SK-N-SH (cell line): ENCODE measurements around the gene DDX25. TPM values are rescaled to one million over a fixed set of nuclear protein-coding genes. Genes with fewer than 3 reads are reported as not detected.

ENCODE experiments used
- CTCF ChIA-PET: fragments of 300-600, 350-600 bp; formaldehyde crosslinking; extraction: SDS; loops from one replicate; lab custom pipeline; 2021; lab: Yijun Ruan, JAX
- POLR2A ChIA-PET: fragments of 350-600 bp; sonication (Branson Sonifier 250); formaldehyde crosslinking; extraction: SDS; loops from one replicate; lab custom pipeline; 2020; ENCODE audit warnings: antibody characterized with exemption, inconsistent platforms; lab: Yijun Ruan, JAX
- DNase-seq: peaks from one replicate; pipeline ENCODE4 v3.0.0; 2012
- H2AFZ ChIP-seq: fragments of 200-600 bp; sonication (generic); 2 replicates; pipeline ENCODE4 v1.8.1; 2016; ENCODE audit warnings: antibody characterized with exemption, mild to moderate bottlenecking, low read depth
- H3F3A ChIP-seq: fragments of 200-600 bp; sonication (generic); replicated peaks from 2 replicates; pipeline ENCODE3; 2016; ENCODE audit warnings: antibody characterized with exemption, mild to moderate bottlenecking; ENCODE audit not compliant: insufficient read depth
- H3K27ac ChIP-seq, 2 experiments: fragments of 200-500 bp in 1 of 2; fragments of 200-600 bp in 1 of 2; sonication (Bioruptor generic) in 1 of 2; sonication (generic), shearing (Covaris generic) in 1 of 2; 2 replicates each; pipeline versions ENCODE4 v1.5.1 to v1.6.1; 2014 to 2016; ENCODE audit warnings: low read depth in 2 of 2, inconsistent platforms in 1 of 2, low read length in 1 of 2, mild to moderate bottlenecking in 1 of 2, mixed read lengths in 1 of 2
- H3K27me3 ChIP-seq: fragments of 200-600 bp; sonication (generic), shearing (Covaris generic); 2 replicates; pipeline ENCODE4 v1.6.1; 2016; ENCODE audit warnings: mixed run types; ENCODE audit not compliant: insufficient read depth
- H3K36me3 ChIP-seq, 2 experiments: fragments of 200-500 bp in 1 of 2; fragments of 200-600 bp in 1 of 2; sonication (Bioruptor generic) in 1 of 2; sonication (generic) in 1 of 2; replicated peaks in 1 of 2; 2 replicates each; pipeline versions ENCODE3 to v1.5.1; 2014 to 2016; ENCODE audit warnings: low read length in 1 of 2, mild to moderate bottlenecking in 1 of 2; ENCODE audit not compliant: insufficient read depth in 2 of 2, control insufficient read depth in 1 of 2
- H3K4me1 ChIP-seq, 2 experiments: fragments of 200-500 bp in 1 of 2; fragments of 200-600 bp in 1 of 2; sonication (Bioruptor generic) in 1 of 2; sonication (generic), shearing (Covaris generic) in 1 of 2; 2 replicates each; pipeline versions ENCODE4 v1.5.1 to v1.6.1; 2014 to 2016; ENCODE audit warnings: low read depth in 1 of 2, low read length in 1 of 2, mixed run types in 1 of 2; ENCODE audit not compliant: insufficient read depth in 2 of 2, control insufficient read depth in 1 of 2
- H3K4me2 ChIP-seq: fragments of 200-600 bp; sonication (generic), shearing (Covaris generic); 2 replicates; pipeline ENCODE4 v1.6.1; 2017; ENCODE audit warnings: mixed run types
- H3K4me3 ChIP-seq, 2 experiments: fragments of 200-500 bp in 1 of 2; fragments of 200-600 bp in 1 of 2; sonication (Bioruptor generic) in 1 of 2; sonication (generic), shearing (Covaris generic) in 1 of 2; 2 replicates each; pipeline versions ENCODE4 v1.5.1 to v1.8.1; 2014 to 2016; ENCODE audit warnings: low read depth in 2 of 2, inconsistent platforms in 1 of 2, low read length in 1 of 2, mild to moderate bottlenecking in 1 of 2, mixed read lengths in 1 of 2, moderate library complexity in 1 of 2
- H3K79me2 ChIP-seq: fragments of 200-600 bp; sonication (generic); 2 replicates; pipeline ENCODE4 v1.8.1; 2017; ENCODE audit warnings: mild to moderate bottlenecking; ENCODE audit not compliant: insufficient read depth
- H3K9ac ChIP-seq: fragments of 200-600 bp; sonication (generic); 2 replicates; pipeline ENCODE4 v1.6.1; 2017; ENCODE audit warnings: mixed run types
- H3K9me2 ChIP-seq: fragments of 200-600 bp; sonication (generic); 2 replicates; pipeline ENCODE4 v1.6.1; 2017; ENCODE audit warnings: mixed run types
- H3K9me3 ChIP-seq: fragments of 200-600 bp; sonication (generic); 2 replicates; pipeline ENCODE4 v1.6.1; 2017; ENCODE audit warnings: mixed run types, mild to moderate bottlenecking, moderate library complexity
- H4K20me1 ChIP-seq: fragments of 200-600 bp; sonication (generic); 2 replicates; pipeline ENCODE4 v1.6.1; 2017; ENCODE audit warnings: mild to moderate bottlenecking, mixed run types; ENCODE audit not compliant: insufficient read depth
- CTCF ChIP-seq: fragments of 200-600 bp; sonication (generic); IDR thresholded peaks from 2 replicates; pipeline ENCODE4 v1.6.1; 2017; ENCODE audit warnings: antibody characterized with exemption, mild to moderate bottlenecking, moderate library complexity
- EP300 ChIP-seq, 2 experiments: IDR thresholded peaks; 2 replicates each; pipeline versions ENCODE4 v1.4.0 to v1.6.1; 2012; ENCODE audit warnings: borderline replicate concordance in 1 of 2, low read depth in 1 of 2, low read length in 1 of 2
- EZH2phosphoT487 ChIP-seq: fragments of 200-600 bp; sonication (generic); IDR thresholded peaks from 2 replicates; pipeline ENCODE4 v1.6.1; 2017; ENCODE audit warnings: low read depth, mixed run types, mild to moderate bottlenecking, antibody characterized with exemption, moderate library complexity, borderline replicate concordance
- FOXJ3 ChIP-seq: sonication (generic); formaldehyde crosslinking; IDR thresholded peaks from 2 replicates; pipeline ENCODE4 v1.5.1; 2020; ENCODE audit warnings: mild to moderate bottlenecking, missing genetic modification reagents
- GATA2 ChIP-seq: sonication (generic); formaldehyde crosslinking; IDR thresholded peaks from 2 replicates; pipeline ENCODE4 v1.5.0; 2020; ENCODE audit warnings: mild to moderate bottlenecking, missing genetic modification reagents
- JUND ChIP-seq: IDR thresholded peaks from 2 replicates; pipeline ENCODE4 v1.4.0; 2012
- MXI1 ChIP-seq: IDR thresholded peaks from 2 replicates; pipeline ENCODE4 v1.6.1; 2012; ENCODE audit warnings: mild to moderate bottlenecking, low read depth, low read length, improper control_type of control experiment
- NFIC ChIP-seq: IDR thresholded peaks from 2 replicates; pipeline ENCODE4 v1.4.0; 2012; ENCODE audit warnings: borderline replicate concordance
- NRF1 ChIP-seq: IDR thresholded peaks from 2 replicates; pipeline ENCODE4 v1.6.1; 2012; ENCODE audit warnings: low read depth, mild to moderate bottlenecking, low read length
- PBX3 ChIP-seq: IDR thresholded peaks from 2 replicates; pipeline ENCODE4; 2012
- RFX5 ChIP-seq: IDR thresholded peaks from 2 replicates; pipeline ENCODE4 v1.6.1; 2012; ENCODE audit warnings: mild to moderate bottlenecking, improper control_type of control experiment, low read length
- RXRA ChIP-seq: IDR thresholded peaks from 2 replicates; pipeline ENCODE4 v1.4.0; 2012; ENCODE audit warnings: low read depth, mild to moderate bottlenecking, borderline replicate concordance
- TEAD4 ChIP-seq: IDR thresholded peaks from 2 replicates; pipeline ENCODE4 v1.4.0; 2012; ENCODE audit warnings: mild to moderate bottlenecking, borderline replicate concordance; ENCODE audit not compliant: insufficient read depth
- USF1 ChIP-seq: IDR thresholded peaks from 2 replicates; pipeline ENCODE4 v1.4.0; 2012; ENCODE audit warnings: low read depth, borderline replicate concordance
- USF2 ChIP-seq: fragments of 150-350 bp; IDR thresholded peaks from 2 replicates; pipeline ENCODE4 v1.6.1; 2017; ENCODE audit warnings: antibody characterized with exemption, low read length, low read depth, borderline replicate concordance
- ZBTB33 ChIP-seq: IDR thresholded peaks from 2 replicates; pipeline ENCODE4 v1.4.0; 2012; ENCODE audit warnings: low read depth, borderline replicate concordance
- WGBS: methylation state at CpG from one replicate; pipeline ENCODE4 v1.1.6; 2017; ENCODE audit warnings: low lambda C conversion rate; 5-methylcytosine and 5-hydroxymethylcytosine counted together
- polyA plus RNA-seq, 3 experiments: library from polyadenylated mRNA; depleted of rRNA; stranded (reverse); fragments of >200 nt; gene quantifications; 2 replicates each; pipeline ENCODE4 v1.2.3, GENCODE V29; 2012

The DDX25 gene
- polyA plus RNA-seq, 1 of the 3 experiments (the other 2 are of a cell fraction), result 0.12 TPM

- Histone ChIP-seq H3K9me3 (no peaks in the 10 kb centered on the region), H3K4me3 (no peak overlapping the region), H3K27me3 (no peaks in the 10 kb centered on the region), H3K4me1 (peaks cover 0 to 23% of the 10 kb centered on the region in 2 experiments; a peak in 2 of 4 replicates), H3K36me3 (peaks cover 0 to 18% of the 10 kb centered on the region in 2 experiments), H3K79me2 (no peaks in the 10 kb centered on the region), H3F3A (no peaks in the 10 kb centered on the region), H3K9ac (no peak overlapping the region), H3K4me2 (no peak overlapping the region), H4K20me1 (no peaks in the 10 kb centered on the region), H3K27ac (no peak overlapping the region; a peak in 1 of 4 replicates), H3K9me2 (no peaks in the 10 kb centered on the region), H2AFZ (no peak overlapping the region)
- no peak for TF ChIP-seq GATA2 (CRISPR knock-in tag)
- 86% methylated on average over 15 of the region's 22 CpGs for WGBS
- POLR2A ChIA-PET, result no interaction called here
- CTCF ChIA-PET, result interaction anchor here (0.8 to 1.9 kb wide), 2 partner anchors 17 to 237 kb away, joined by 3 to 9 read pairs; no protein-coding TSS in a partner anchor
- no peak for DNase-seq
Measured at GRCh38 chr11:125956391-125957134, 52.3 kb downstream of the DDX25 start.

GRCh38 chr11:125957618-125958332, 53.5 kb downstream of the DDX25 start:
- no peaks in the 10 kb centered on the region for H3F3A ChIP-seq
- H3K27ac ChIP-seq, result no peak overlapping the region
- H4K20me1 ChIP-seq, result no peaks in the 10 kb centered on the region
- DNase-seq, result no peak
- peaks cover 0 to 13% of the 10 kb centered on the region in 2 experiments; a peak in 2 of 4 replicates for H3K4me1 ChIP-seq
- CTCF ChIA-PET, result interaction anchor here (1.4 kb wide), 1 partner anchor 69 kb away, joined by 3 read pairs; no protein-coding TSS in a partner anchor
- no peak overlapping the region for H2AFZ ChIP-seq
- H3K9me3 ChIP-seq, result no peaks in the 10 kb centered on the region
- POLR2A ChIA-PET, result no interaction called here
- WGBS, result 89% methylated on average over 14 of the region's 14 CpGs
- H3K36me3 ChIP-seq, result peaks cover 0 to 30% of the 10 kb centered on the region in 2 experiments
- TF ChIP-seq EZH2phosphoT487 (no peak), USF2 (no peak), EP300 (IDR thresholded peaks at IDR 0.05; ENCODE audit: borderline replicate concordance in 1 of 2, low read depth in 1 of 2, low read length in 1 of 2) (no peak), NRF1 (no peak), ZBTB33 (no peak), FOXJ3 (CRISPR knock-in tag) (no peak), CTCF (no peak), RFX5 (no peak), TEAD4 (no peak), JUND (no peak), PBX3 (no peak), RXRA (no peak), USF1 (no peak), MXI1 (no peak), NFIC (no peak)
- H3K9ac ChIP-seq, result no peak overlapping the region
- no peaks in the 10 kb centered on the region for H3K9me2 ChIP-seq
- H3K4me2 ChIP-seq, result no peak overlapping the region
- H3K79me2 ChIP-seq, result no peaks in the 10 kb centered on the region
- no peak overlapping the region for H3K4me3 ChIP-seq
- H3K27me3 ChIP-seq, result no peaks in the 10 kb centered on the region
